Spleen (tissue), 7 donors: Measurements from ENCODE around the gene ST3GAL3.

Experiments
- CTCF ChIP-seq, 11 experiments: fragments of 200-600 bp in 7 of 11; fragments of 450-650 bp in 4 of 11; sonication (generic) in 4 of 11; IDR thresholded peaks in 8 of 11; conservative IDR thresholded peaks in 3 of 11; 1 replicate in 7 of 11; 2 replicates in 4 of 11; pipeline versions ENCODE4 v1.4.0 to v1.8.0; 2016 to 2021; ENCODE audit warnings: antibody characterized with exemption in 11 of 11, inconsistent platforms in 4 of 11, mild to moderate bottlenecking in 1 of 11
- POLR2A ChIP-seq, 3 donors: fragments of 450-650 bp; IDR thresholded peaks; one replicate each; pipeline ENCODE4 v1.5.1; 2017; ENCODE audit warnings: antibody characterized with exemption in 3 of 3, mild to moderate bottlenecking in 1 of 3
- POLR2AphosphoS5 ChIP-seq, 3 donors: sonication (generic); formaldehyde crosslinking; IDR thresholded peaks; one replicate each; pipeline ENCODE4 v1.5.1; 2017; ENCODE audit warnings: antibody characterized with exemption in 3 of 3
- donor health status: DM: no; HTN: no; CAD: no; lungs with moderate emphysema.
- donor health status: DM: no; HTN: no; CAD: no.
- donor health status: DM: no; HTN: no; CAD: no.

DNA sequence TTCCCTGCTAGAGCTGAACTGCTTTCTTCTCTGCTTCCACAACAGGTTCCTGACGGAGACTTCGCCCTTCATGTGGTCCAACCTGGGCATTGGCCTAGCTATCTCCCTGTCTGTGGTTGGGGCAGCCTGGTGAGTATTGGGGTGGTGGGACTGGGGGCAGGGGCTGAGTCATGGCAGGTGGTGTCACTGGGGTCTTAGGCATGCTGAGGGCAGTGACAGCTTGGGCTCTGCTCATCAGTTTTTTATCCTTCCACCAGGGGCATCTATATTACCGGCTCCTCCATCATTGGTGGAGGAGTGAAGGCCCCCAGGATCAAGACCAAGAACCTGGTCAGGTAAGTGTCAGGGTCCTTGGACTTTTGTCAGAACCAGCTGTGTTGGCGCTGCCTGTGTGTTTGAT is 268.7 kb downstream of the ST3GAL3 start:
- TF ChIP-seq POLR2A (IDR thresholded peaks at IDR 0.05) (no peak), CTCF (IDR thresholded peaks at IDR 0.05 in 8 of 11, conservative IDR thresholded peaks at IDR 0.05 in 3 of 11) (no peak), POLR2AphosphoS5 (IDR thresholded peaks at IDR 0.05) (no peak)
